ENCODE measurements around the gene BRINP1. TPM values are rescaled to one million over a fixed set of nuclear protein-coding genes. Genes with fewer than 3 reads are reported as not detected.

BRINP1 gene
- total RNA-seq, 1 donor from 2014 or later: not detected

- no peak for DNase-seq (ENCODE audit: low read depth, low spot score)
Observed at GRCh38 chr9:119282476-119283077, 86.7 kb downstream of the BRINP1 start.

- DNase-seq (ENCODE audit: low read depth, low spot score): no peak
Observed at GRCh38 chr9:119280740-119281485, 88.3 kb downstream of the BRINP1 start.

DNA sequence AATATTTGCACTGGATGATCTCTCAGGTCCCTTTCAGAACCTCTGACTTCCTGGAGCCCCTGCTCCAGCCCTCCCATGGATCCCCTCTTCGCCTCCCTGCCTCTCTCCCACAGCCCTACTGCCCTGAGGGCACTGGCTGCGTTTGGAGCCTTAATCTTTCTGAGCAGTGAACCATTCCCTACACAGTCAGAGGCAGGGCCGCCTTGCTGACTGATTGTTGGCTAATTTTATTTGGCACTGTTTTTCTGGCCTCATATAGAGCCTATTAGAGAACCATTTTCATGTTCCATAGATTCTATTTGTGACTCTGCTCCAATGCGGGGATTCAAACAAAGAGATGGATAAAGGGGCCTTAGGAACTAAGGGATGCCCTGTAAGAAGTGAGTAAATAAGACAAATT is 91.1 kb downstream of the BRINP1 start:
- no peak for DNase-seq (ENCODE audit: low read depth, low spot score)

DNA sequence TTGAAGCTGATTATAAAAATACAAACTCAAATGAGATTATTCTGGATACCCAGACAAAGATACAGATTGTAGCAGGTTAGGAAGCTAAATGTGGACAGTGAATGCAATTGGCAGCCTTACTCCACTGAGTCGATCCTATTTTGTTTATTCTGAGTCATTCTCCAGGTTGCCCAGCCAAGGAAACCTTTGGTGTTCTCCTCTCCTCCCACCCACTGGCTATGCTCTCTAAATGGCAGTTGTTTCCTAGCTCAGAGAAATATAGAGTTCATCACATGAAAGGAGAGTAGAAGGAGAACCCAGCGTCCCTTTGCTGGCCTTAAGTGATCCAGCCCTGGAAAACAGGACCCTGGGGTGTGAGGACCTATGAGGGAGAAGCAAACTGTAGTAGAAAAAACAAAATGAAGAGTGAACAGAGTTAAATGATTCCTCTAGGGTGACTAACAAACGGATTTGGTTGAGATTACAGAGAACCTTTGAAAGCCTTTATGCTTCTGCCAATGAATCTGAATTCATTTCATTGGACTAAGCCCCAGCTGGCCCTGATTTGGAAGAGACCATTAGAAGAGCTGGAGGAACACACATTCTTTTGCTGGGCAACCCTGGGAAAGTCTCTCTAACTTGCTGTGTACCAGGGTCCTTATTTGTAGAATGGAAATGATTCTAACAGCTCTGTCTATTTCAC is 95.1 kb downstream of the BRINP1 start:
- DNase-seq (ENCODE audit: low read depth, low spot score): no peak

DNA sequence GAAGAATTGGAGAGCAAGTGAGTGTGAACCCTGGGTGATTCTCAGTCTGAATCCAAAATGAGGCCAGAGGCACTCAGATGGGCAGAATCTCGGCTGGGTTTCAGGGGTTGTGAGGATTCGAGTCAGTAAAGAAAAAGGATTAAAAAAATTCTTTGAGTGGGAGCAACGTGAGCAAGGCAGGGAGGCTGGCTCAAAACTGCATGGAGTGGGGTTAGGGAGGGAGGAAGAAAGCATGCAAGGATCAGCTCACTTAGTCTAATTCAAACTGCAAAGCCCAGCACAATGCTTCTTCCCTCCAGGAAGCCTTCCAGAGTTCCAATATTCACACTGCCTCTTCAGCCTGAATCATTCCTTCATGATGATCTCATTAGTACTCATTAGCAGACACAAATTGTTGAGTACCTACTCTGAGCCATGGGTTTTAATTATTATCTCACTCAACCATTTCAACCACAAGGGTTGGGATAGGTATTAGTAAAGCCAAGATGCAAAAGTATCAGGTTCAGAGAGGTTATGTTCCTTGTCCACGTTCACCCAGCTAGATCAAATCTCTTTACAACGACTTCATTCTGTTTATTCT is 95.8 kb downstream of the BRINP1 start:
- no peak for DNase-seq (ENCODE audit: low read depth, low spot score)

- no peak for DNase-seq (ENCODE audit: low read depth, low spot score)
Observed at GRCh38 chr9:119272500-119273211, 96.6 kb downstream of the BRINP1 start.

DNA sequence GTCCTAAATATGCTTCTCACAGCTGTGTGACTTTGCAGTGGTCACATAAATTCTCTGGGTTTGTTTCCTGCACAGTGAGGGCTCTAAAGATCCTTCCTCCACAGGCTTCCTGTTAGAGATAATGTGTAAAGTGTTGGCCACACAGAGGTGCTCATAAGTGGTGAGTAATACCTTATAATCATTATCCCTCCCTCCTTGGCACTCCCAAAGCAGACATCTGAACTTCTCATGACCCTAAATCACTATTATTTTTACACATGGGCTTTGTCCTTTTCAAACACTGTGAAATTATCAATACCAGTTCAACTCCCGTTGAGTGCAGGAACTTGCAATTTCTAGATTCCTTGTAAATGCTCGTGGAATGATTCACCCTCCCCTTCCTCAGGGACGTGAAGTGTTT is 100.2 kb downstream of the BRINP1 start:
- DNase-seq (ENCODE audit: low read depth, low spot score): no peak

- DNase-seq (ENCODE audit: low read depth, low spot score): no peak
Observed at GRCh38 chr9:119264165-119264564, 105.1 kb downstream of the BRINP1 start.

DNA sequence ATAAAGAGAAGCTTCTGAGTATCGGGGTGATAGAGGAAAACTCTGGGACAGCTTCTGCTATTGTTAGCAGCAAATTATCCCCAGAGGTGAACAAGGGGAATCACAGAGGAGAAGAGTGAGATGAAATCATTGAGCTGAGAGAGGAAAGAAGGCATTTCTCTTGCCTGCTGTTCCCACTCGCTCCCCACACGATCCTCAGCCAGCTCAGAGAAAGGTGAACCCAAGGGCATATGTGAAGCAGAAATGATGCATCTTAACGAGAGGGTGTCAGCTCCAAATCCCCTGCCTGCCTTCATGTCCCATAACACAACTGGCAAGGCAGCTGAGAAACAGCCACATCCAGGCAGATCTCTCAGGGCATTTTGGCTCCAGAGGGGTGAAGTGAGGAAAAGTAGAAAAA is 111.6 kb downstream of the BRINP1 start:
- DNase-seq (ENCODE audit: low read depth, low spot score): no peak

GRCh38 chr9:119255116-119255515 is 114.1 kb downstream of the BRINP1 start:
- DNase-seq (ENCODE audit: low read depth, low spot score): no peak

GRCh38 chr9:119252671-119253299 is 116.5 kb downstream of the BRINP1 start:
- DNase-seq (ENCODE audit: low read depth, low spot score): no peak

GRCh38 chr9:119251936-119252335 is 117.3 kb downstream of the BRINP1 start:
- DNase-seq (ENCODE audit: low read depth, low spot score): no peak

- DNase-seq (ENCODE audit: low read depth, low spot score): no peak
Observed at GRCh38 chr9:119250730-119251129, 118.5 kb downstream of the BRINP1 start.

DNA sequence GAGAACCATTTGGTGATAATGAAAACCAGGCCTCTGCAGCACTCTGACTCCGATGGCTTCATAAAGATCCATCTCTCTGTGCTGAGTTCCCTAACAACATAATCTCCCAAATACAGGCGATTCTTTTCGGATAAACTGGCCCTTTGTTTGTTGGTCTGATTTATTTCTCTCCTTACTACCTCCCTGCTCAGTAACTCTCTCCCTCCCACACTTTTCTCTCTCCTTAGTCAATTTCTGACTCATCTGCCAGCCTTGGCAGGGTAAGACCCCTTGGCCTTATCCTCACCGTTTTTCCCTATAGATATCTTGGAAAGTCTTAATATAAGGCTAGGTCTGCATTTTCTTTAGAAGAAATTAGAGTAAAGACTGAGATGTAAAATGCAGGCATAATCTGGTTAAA is 128.7 kb downstream of the BRINP1 start:
- no peak for DNase-seq (ENCODE audit: low read depth, low spot score)

- DNase-seq (ENCODE audit: low read depth, low spot score): no peak
Observed at GRCh38 chr9:119234636-119235035, 134.6 kb downstream of the BRINP1 start.

GRCh38 chr9:119227422-119227821 is 141.8 kb downstream of the BRINP1 start:
- no peak for DNase-seq (ENCODE audit: low read depth, low spot score)

DNA sequence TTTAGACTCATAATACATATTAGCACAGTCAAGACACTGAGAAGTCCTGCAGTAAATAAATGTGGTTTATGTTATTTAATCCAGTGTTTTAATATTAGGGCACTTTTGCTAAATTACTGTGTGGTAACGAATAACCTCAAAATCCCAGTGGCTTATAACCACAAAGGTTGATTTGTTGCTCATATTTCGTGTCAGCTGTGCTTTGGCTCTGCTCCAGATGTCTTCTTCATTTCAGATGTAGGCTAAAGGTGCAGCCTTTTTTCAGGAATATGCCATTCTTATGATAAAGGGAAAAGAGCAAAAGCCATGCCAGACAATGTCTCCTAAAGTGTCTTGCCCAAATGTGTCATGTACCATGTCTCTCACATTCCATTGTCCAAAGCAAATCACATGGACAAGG is 144.8 kb downstream of the BRINP1 start:
- no peak for DNase-seq (ENCODE audit: low read depth, low spot score)

DNA sequence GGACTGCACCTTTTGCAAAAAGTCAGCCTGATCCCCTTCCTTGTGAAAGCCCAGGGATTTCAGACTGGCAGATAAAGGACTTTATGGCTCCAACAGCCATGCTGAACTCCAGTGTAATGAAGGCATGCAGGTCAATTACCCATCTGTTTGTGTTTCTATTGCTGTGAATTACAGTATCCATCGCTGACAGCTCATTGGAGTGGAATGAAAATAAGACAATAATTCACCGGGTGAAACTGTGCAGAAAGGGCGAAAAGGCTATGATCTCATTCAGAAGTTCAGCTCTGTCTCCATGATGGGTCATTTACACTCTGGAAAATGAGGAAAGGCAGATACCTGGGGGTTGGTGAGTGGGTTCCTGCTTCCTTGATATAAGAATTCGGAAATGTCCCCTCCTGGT is 148.0 kb downstream of the BRINP1 start:
- DNase-seq (ENCODE audit: low read depth, low spot score): no peak

DNA sequence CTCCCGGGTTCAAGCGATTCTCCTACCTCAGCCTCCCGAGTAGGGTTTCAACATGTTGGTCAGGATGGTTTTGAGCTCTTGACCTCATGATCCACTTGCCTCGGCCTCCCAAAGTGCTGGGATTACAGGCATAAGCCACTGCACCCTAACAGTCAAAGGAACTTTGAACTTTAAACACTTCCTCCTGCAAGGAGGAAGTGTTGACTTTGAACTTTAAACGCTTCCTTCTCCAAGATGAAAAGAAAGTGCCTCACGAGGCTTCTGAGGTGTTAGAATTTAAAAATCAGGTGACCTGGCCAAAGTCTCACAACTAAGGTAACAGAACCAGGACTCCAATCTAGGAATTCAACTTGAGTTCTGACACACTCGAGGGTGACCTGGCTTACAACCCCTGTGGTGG is 150.9 kb downstream of the BRINP1 start:
- no peak for DNase-seq (ENCODE audit: low read depth, low spot score)

DNA sequence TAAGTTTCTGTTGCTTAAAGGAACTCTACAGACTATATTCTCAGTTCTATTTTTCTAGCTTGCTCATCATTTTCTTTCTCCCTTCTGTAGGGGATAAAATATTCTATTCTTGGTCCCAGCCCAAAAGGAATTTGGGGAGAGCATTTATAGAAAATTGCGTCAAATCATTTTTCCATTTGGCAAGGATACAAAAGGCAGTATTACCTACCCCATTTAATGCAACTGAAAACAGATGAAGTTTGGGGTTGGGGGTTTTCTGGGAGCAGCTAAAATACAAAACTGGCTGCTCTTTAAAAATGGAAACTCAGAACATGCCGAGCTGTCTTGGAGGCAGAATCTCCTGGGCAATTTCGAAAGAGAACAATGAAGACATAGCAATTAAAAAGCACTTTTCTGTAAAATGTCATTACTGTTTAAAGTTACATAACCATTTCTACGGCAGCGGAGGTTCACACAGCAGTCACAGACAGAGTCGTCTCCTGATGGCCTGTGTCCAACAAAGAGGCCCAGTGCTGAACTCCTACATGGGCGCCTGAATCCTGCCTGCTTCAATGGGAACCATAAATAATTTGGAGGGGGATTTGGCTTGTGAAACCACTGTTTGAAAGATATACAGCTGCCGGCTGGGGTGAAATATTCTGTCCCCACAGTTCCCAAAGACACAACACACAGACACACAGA is 152.4 kb downstream of the BRINP1 start:
- no peak for DNase-seq (ENCODE audit: low read depth, low spot score)

DNA sequence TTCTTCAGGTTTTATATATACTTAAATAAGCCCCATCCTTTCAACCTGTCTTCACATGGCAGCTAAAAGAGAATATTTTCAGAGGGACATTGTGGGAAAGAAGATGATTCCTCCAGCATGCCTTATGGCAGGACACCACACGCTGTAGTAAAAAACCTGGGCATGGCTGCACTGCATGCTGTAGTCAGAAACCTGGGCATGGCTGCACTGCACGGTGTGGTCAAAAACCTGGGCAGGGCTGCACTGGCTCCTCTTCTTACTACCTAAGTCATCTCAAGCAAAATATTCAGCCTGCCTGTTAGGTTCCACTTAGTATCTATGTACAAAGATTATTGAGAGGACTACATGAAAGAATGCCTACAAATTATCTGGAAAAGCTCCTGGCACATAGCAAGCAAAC is 153.6 kb downstream of the BRINP1 start:
- no peak for DNase-seq (ENCODE audit: low read depth, low spot score)

All from pulmonary artery endothelial cell (primary cell).